Measurements from ENCODE around the gene C10orf143.

C10orf143 gene

DNA sequence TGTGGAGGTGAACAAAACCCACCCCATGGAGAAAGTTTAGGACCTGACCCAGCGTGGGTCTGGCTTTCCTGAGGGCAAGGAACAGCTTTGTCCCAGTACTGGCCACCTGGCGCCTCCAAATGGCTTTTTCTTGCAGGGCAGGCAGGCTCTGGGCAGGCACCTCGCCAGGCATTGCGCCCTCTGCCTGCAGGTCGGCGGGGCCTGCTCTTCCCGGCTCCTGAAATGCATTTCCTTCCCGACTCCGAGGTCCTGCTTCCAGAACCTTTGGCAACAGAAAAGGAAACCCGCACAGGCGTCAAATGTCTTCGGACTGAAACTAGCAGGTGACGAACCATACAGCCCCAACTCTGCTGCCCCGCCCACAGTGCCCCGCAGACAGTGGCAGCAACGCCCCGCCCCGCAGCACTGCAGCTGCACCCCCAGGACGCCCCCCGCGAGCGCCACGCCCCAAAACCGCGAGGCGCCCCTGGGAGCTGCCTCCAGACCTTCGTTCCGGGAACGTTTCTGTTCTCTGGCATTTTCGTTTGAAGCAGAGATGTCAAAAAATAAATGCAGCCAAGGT, 65.5 kb downstream of the C10orf143 start:
- Histone ChIP-seq H3K36me3 (ENCODE audit: control insufficient read depth, insufficient read depth, low read length) (no peaks in the 10 kb centered on the region), H3K27me3 (replicated peaks; ENCODE audit: control insufficient read depth, insufficient read depth, low read length) (no peaks in the 10 kb centered on the region), H3K4me3 (replicated peaks; ENCODE audit: low read depth, low read length) (no peak overlapping the region)
- no peak for DNase-seq (ENCODE audit: extremely low read depth, insufficient read length)
- TF ChIP-seq, protein P1, sequence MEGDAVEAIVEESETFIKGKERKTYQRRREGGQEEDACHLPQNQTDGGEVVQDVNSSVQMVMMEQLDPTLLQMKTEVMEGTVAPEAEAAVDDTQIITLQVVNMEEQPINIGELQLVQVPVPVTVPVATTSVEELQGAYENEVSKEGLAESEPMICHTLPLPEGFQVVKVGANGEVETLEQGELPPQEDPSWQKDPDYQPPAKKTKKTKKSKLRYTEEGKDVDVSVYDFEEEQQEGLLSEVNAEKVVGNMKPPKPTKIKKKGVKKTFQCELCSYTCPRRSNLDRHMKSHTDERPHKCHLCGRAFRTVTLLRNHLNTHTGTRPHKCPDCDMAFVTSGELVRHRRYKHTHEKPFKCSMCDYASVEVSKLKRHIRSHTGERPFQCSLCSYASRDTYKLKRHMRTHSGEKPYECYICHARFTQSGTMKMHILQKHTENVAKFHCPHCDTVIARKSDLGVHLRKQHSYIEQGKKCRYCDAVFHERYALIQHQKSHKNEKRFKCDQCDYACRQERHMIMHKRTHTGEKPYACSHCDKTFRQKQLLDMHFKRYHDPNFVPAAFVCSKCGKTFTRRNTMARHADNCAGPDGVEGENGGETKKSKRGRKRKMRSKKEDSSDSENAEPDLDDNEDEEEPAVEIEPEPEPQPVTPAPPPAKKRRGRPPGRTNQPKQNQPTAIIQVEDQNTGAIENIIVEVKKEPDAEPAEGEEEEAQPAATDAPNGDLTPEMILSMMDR (IDR thresholded peaks at IDR 0.05; ENCODE audit: insufficient read depth, low read length, poor library complexity, severe bottlenecking), result peak; percentile 12

DNA sequence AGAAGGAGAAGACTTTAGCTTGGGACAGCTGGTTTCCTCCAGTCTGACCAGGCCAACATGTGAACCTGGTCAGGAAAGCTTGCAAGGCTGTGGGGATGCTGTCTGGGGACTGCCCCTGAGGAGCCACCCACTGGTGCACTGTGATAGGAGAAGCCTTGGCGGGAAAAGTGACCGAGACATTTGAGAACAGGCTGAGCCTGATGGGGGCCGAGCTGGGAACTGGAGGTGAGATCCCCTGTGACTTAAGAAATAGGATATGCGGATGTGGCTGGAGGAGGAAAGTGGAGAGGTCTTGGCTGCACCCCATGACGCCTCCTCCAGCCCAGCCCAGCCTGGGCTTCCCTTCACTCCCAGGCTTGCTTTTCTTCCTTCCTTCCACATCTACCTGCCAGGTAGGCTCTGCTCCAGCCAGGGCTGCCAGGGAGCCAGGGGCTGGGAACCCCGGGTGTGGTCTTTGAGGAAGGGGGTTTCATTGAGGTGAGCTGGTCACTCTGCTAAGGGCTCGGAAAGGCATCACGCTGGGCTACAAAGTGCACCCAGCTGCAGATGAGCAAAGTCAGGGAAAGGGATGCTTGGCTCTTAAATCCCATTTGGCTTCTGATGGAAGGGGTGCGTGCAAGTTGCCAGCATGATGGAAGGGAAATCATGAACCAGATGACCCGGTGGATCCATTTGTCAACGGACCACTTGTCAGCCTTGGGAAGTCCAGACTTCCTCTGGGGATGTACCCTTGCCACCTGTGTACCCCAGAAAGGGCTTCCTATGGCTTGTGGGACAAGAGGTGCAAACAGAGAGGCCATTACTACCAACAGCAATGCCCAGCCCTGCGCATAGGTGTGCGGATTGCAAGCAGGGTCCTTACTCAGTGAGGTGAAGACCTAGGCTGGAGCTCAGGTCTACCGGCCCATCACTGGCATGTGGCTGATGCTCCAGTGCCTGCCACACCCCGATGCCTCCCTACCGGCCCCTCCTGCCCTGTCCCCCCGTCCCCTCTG, 66.3 kb downstream of the C10orf143 start:
- TF ChIP-seq, protein P1 (IDR thresholded peaks at IDR 0.05; ENCODE audit: insufficient read depth, low read length, poor library complexity, severe bottlenecking), result no peak
- no peak for DNase-seq (ENCODE audit: extremely low read depth, insufficient read length)
- H3K4me3 ChIP-seq (replicated peaks; ENCODE audit: low read depth, low read length), result no peak overlapping the region

DNA sequence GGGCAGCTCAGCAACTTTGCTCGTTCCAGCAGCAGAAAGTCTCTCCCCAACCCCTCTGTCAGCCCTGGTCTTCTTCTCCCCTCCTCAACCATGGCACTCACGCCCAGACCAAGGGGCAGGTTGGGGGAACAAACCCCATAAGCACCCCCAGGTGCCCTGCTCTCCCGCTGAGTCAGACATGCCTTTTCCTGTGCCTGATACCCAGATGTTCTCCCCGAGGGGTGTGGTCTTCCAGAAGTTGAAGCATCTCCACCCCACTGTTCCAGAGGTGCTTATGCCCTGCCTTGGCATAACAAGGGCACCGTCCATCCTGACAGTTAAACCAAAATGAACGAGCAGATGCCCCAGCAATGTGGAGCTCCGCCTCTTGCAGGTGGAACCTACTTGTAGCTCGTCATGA, 67.1 kb downstream of the C10orf143 start:
- no peak for DNase-seq (ENCODE audit: extremely low read depth, insufficient read length)

More for the DNA sequence above, 66.3 kb downstream of the C10orf143 start:
- Histone ChIP-seq H3K27me3 (replicated peaks; ENCODE audit: control insufficient read depth, insufficient read depth, low read length) (no peaks in the 10 kb centered on the region), H3K36me3 (ENCODE audit: control insufficient read depth, insufficient read depth, low read length) (no peaks in the 10 kb centered on the region)

DNA sequence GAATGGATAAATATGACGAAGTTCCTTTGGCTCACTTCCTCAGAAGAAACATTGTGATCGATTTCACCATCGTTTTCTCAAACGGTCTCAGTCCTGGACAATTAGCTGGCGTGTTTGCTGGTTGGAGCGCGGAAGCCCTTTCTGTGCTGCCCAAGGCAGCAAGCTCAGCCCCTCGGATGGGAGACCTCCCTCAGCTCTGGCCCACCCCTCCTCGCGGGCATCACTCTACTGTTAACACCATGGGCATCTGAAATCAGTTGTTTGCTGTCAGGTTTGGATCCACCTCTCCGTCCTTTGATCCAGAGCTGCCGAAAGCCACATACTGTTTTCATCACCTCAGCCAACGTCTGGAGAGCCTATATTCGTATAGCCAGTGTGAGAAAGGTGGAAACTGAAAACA, 68.2 kb downstream of the C10orf143 start:
- no peak for DNase-seq (ENCODE audit: extremely low read depth, insufficient read length)
- H3K4me3 ChIP-seq (replicated peaks; ENCODE audit: low read depth, low read length), result no peak overlapping the region
- H3K36me3 ChIP-seq (ENCODE audit: control insufficient read depth, insufficient read depth, low read length), result no peaks in the 10 kb centered on the region

More for the DNA sequence above, 67.1 kb downstream of the C10orf143 start:
- no peaks in the 10 kb centered on the region for H3K27me3 ChIP-seq (replicated peaks; ENCODE audit: control insufficient read depth, insufficient read depth, low read length)
- no peaks in the 10 kb centered on the region for H3K36me3 ChIP-seq (ENCODE audit: control insufficient read depth, insufficient read depth, low read length)
- no peak overlapping the region for H3K4me3 ChIP-seq (replicated peaks; ENCODE audit: low read depth, low read length)
- TF ChIP-seq, protein P1 (IDR thresholded peaks at IDR 0.05; ENCODE audit: insufficient read depth, low read length, poor library complexity, severe bottlenecking), result no peak

DNA sequence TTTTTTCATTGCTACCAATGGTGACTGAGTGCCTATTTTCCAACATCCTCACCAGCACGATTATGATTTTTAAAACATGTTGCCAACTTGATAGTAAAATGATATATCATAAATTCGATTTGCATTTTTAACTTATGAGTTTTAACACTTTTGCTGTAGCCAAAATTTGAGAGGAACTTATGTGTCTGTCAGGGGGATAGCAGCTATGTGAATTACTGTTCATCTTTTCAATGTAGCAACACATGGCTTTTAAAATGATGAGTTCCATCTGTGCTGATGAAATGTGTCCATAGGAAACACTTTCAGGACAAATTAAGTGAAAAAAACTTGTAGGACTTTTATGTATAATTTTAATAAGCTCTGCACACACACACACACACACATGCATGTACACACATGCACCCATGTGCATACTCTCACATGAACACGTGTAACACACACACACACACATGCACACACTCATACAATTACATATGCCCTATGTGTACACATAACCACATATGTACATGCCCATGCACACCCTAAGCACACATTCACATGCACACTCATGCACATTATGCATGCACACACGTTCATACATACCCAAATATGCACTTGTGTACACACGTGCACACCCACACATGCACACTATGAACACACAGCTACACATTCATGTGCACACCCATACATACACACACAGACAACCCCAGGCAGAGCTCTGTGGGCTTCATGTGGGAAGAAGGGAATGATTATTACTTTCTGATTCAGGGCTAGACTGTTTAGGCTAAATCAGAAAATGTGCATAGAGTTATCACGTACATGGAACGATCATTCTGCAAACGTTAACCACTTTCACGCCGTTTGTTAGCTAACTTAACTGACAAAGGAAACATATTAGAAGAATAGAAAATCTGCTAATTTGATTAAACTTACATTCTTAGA, 68.9 kb downstream of the C10orf143 start:
- Histone ChIP-seq H3K27me3 (replicated peaks; ENCODE audit: control insufficient read depth, insufficient read depth, low read length) (no peaks in the 10 kb centered on the region), H3K36me3 (ENCODE audit: control insufficient read depth, insufficient read depth, low read length) (no peaks in the 10 kb centered on the region), H3K4me3 (replicated peaks; ENCODE audit: low read depth, low read length) (no peak overlapping the region)
- no peak for DNase-seq (ENCODE audit: extremely low read depth, insufficient read length)
- TF ChIP-seq, protein P1 (IDR thresholded peaks at IDR 0.05; ENCODE audit: insufficient read depth, low read length, poor library complexity, severe bottlenecking), result no peak

More for the DNA sequence above, 68.2 kb downstream of the C10orf143 start:
- TF ChIP-seq, protein P1 (IDR thresholded peaks at IDR 0.05; ENCODE audit: insufficient read depth, low read length, poor library complexity, severe bottlenecking), result no peak
- H3K27me3 ChIP-seq (replicated peaks; ENCODE audit: control insufficient read depth, insufficient read depth, low read length), result no peaks in the 10 kb centered on the region

Data from GM06990 (cell line).